Uterus (tissue), 4 donors: ENCODE results near the gene SMCO2. TPM values are rescaled to one million over a fixed set of nuclear protein-coding genes. Genes with fewer than 3 reads are reported as not detected.

Source experiments
- DNase-seq, 2 donors: peaks; one replicate each; pipeline ENCODE4 v3.0.0-alpha.2; 2019 to 2020
- H3K27ac ChIP-seq, 2 donors: fragments of 200-600 bp; sonication (generic); 1 replicate in 1 of 2; 2 replicates in 1 of 2; pipeline ENCODE4 v1.5.1; 2016 to 2018
- H3K27me3 ChIP-seq, 2 donors: fragments of 200-600 bp; sonication (generic); one replicate each; pipeline ENCODE4 v1.5.1; 2018 to 2019; ENCODE audit warnings: control low read depth in 1 of 2
- H3K36me3 ChIP-seq, 2 donors: fragments of 200-600 bp; sonication (generic); one replicate each; pipeline ENCODE4 v1.5.1; 2019; ENCODE audit warnings: control low read depth in 1 of 2
- H3K4me1 ChIP-seq, 2 donors: fragments of 200-600 bp; sonication (generic); one replicate each; pipeline ENCODE4 v1.5.1; 2018 to 2019; ENCODE audit warnings: control low read depth in 1 of 2
- H3K4me3 ChIP-seq, 2 donors: fragments of 200-600 bp; sonication (generic); 1 replicate in 1 of 2; 2 replicates in 1 of 2; pipeline ENCODE4 v1.5.1; 2018 to 2019; ENCODE audit warnings: mild to moderate bottlenecking in 1 of 2
- H3K9me3 ChIP-seq, 2 donors: fragments of 200-600 bp; sonication (generic); one replicate each; pipeline ENCODE4 v1.5.1; 2019; ENCODE audit warnings: control low read depth in 1 of 2
- POLR2A ChIP-seq, 2 donors: fragments of 450-650 bp; IDR thresholded peaks; one replicate each; pipeline ENCODE4 v1.6.1; 2016; ENCODE audit warnings: antibody characterized with exemption in 2 of 2, mild to moderate bottlenecking in 1 of 2, moderate library complexity in 1 of 2
- intact Hi-C: fragments of 100-400 bp; cut with DNase I; formaldehyde crosslinking; loops from one replicate; pipeline ENCODE4 v1.15.1; 2023; ENCODE audit warnings: low total_unique reads
- total RNA-seq, 4 donors: library from RNA; depleted of rRNA in 3 of 4; stranded (reverse); fragments of >200 nt in 3 of 4; gene quantifications; one replicate each; pipeline versions ENCODE4 v1.1.0 to v1.2.4, GENCODE V29; 2014 to 2023
- TF ChIP-seq, protein P1 (sequence below), 4 experiments: fragments of 200-600 bp in 2 of 4; fragments of 450-650 bp in 2 of 4; sonication (generic) in 2 of 4; IDR thresholded peaks; one replicate each; pipeline ENCODE4 v1.5.1; 2016 to 2019; ENCODE audit warnings: antibody characterized with exemption in 4 of 4, mild to moderate bottlenecking in 2 of 4, moderate library complexity in 1 of 4
- donor health status: DM: yes; HTN: yes; CAD: no.

SMCO2 gene
- total RNA-seq, 4 donors from 2014 or later, result not detected

DNA sequence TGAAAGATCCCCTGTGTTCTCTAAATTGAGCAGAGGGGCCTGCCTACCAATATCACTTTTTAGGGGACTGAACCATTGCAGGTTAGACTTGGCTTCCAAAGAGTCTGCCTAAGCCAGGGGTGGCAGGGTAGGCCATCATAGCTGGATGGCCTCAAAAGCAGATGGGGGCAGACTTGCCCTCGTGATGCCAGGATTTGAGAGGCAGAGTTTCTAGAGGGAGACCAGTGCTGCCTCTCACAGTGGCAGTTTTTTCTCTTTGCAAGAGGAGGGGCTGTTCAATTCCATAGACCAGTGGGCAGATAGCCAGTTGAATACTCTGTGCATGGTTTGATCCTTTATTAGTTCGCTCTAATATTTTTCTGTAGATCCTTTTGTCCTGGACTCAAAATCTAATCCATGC lies 23.8 kb upstream of the SMCO2 start:
- no peaks in the 10 kb centered on the region for H3K4me1 ChIP-seq
- H3K9me3 ChIP-seq, result no peaks in the 10 kb centered on the region
- intact Hi-C loops, result no loop called here
- H3K27ac ChIP-seq, result no peak overlapping the region
- TF ChIP-seq POLR2A (IDR thresholded peaks at IDR 0.05), result no peak
- TF ChIP-seq, protein P1, sequence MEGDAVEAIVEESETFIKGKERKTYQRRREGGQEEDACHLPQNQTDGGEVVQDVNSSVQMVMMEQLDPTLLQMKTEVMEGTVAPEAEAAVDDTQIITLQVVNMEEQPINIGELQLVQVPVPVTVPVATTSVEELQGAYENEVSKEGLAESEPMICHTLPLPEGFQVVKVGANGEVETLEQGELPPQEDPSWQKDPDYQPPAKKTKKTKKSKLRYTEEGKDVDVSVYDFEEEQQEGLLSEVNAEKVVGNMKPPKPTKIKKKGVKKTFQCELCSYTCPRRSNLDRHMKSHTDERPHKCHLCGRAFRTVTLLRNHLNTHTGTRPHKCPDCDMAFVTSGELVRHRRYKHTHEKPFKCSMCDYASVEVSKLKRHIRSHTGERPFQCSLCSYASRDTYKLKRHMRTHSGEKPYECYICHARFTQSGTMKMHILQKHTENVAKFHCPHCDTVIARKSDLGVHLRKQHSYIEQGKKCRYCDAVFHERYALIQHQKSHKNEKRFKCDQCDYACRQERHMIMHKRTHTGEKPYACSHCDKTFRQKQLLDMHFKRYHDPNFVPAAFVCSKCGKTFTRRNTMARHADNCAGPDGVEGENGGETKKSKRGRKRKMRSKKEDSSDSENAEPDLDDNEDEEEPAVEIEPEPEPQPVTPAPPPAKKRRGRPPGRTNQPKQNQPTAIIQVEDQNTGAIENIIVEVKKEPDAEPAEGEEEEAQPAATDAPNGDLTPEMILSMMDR (IDR thresholded peaks at IDR 0.05), result no peak
- no peaks in the 10 kb centered on the region for H3K27me3 ChIP-seq
- H3K36me3 ChIP-seq, result no peaks in the 10 kb centered on the region
- DNase-seq, result no peak
- H3K4me3 ChIP-seq, result no peak overlapping the region

DNA sequence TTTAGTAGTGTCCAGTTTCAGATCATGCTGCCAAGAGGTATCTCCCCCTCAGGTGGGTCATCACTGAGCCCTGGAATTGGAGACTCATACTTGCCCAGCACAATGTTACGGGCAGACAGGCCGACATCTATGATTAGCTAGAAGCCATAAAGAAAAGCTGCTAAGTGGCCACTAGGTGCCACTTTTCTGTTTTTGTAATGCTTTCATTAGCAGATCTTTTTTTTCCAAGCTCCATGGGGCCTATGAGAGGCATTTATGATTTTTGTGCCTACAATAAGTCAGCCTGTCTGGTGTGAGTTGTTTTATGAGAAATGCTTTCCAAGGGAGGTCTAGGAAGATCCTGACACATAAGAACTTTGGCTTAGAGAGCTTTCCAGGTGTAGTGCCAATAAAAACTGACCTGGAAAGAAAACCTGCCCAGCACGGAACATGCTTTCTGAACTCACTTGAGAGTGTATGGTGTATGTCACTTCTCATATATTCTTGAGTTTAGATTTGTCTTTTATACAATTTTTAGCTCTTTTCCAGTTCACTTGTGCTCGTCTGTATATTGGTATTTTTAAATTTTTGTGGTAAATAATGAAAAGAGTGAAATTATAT lies 21.8 kb upstream of the SMCO2 start:
- peak; percentile 15 to 26 for DNase-seq
- TF ChIP-seq, protein P1 (IDR thresholded peaks at IDR 0.05), result peak; percentile 42 to 59 (median 57)
- no peak for TF ChIP-seq POLR2A (IDR thresholded peaks at IDR 0.05)
- no peaks in the 10 kb centered on the region for H3K9me3 ChIP-seq
- no peak overlapping the region for H3K4me3 ChIP-seq
- no peaks in the 10 kb centered on the region for H3K4me1 ChIP-seq
- intact Hi-C loops, result no loop called here
- H3K27ac ChIP-seq, result no peak overlapping the region
- no peaks in the 10 kb centered on the region for H3K27me3 ChIP-seq
- H3K36me3 ChIP-seq, result no peaks in the 10 kb centered on the region

DNA sequence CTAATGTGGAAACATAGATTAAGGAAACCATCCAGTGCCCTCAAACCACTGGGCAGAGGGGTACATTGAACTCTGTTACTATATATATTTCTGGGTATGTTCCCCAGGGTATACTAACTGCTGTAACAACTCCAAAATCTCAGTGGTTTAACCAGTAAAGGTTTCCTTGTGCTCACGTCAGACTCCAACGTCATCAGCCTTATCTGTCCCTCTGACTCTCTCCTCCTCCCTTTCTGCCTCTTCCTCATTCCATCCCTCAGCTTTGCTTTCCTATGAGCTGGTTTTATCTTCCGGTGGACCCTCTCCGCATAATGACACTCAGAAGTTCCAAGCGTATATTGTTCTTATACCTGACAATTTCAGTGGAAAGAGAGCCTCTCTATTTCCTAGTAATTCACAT lies 21.2 kb upstream of the SMCO2 start:
- no peaks in the 10 kb centered on the region for H3K36me3 ChIP-seq
- no peaks in the 10 kb centered on the region for H3K9me3 ChIP-seq
- no peaks in the 10 kb centered on the region for H3K4me1 ChIP-seq
- no peak overlapping the region for H3K4me3 ChIP-seq
- no peaks in the 10 kb centered on the region for H3K27me3 ChIP-seq
- H3K27ac ChIP-seq, result no peak overlapping the region
- intact Hi-C loops, result no loop called here
- TF ChIP-seq, protein P1 (IDR thresholded peaks at IDR 0.05), result no peak
- TF ChIP-seq POLR2A (IDR thresholded peaks at IDR 0.05), result no peak
- no peak for DNase-seq

DNA sequence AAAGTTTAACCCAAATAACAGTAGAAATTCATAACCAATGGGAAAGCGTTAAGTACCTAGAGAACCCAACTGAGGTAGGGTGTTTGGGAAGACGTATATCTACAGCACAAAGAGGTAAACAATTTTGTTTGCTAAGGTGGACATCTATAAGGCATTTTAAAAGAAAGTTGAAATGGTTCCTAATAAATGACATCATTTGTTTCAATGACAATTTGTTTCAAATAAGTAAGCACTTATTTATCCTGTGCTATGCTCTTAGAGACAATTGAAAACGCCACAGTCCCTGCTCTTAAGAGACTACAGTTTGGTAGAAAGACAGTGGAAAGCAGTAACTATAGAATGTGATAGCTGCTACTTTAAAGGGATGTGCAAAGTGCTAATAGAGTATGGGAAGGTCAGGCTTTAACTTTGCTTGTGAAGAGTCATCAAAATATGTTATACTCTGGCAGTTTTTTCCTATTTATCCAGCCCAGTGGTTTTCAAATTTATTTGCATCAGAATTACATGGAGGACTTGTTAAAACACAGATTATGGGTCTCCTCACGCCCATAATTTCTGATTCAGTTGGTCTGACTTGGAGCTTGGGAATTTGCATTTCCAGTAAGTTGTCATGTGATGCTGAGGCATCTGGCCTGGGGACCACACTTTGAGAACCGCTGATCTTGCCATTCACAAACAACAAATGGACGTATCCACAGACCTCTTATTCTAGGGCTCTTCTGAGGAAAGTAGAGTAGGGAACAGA lies 19.6 kb upstream of the SMCO2 start:
- Histone ChIP-seq H3K9me3 (no peaks in the 10 kb centered on the region), H3K27ac (no peak overlapping the region), H3K4me1 (no peaks in the 10 kb centered on the region), H3K4me3 (no peak overlapping the region), H3K27me3 (no peaks in the 10 kb centered on the region), H3K36me3 (no peaks in the 10 kb centered on the region)
- DNase-seq, result no peak
- intact Hi-C loops, result no loop called here
- TF ChIP-seq, protein P1 (IDR thresholded peaks at IDR 0.05), result no peak
- no peak for TF ChIP-seq POLR2A (IDR thresholded peaks at IDR 0.05)

DNA sequence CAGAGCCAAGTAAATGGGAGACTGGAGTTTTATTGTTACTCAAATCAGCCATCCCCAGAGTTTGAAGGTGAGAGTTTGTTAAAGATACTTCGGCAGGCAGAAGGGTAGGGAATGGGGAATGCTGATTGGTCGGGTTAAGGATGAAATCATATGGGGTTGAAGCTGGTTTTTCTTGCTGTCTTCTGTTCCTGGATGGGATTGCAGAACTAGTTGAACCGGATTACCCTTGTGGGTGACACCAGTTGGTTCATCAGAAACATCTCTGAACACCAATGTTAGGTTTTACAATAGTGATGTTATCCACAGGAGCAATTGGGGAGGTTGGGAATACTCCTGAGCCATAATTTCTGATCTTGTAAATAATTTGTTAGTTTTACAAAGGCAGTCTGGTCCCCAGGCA lies 18.7 kb upstream of the SMCO2 start:
- Histone ChIP-seq H3K27me3 (no peaks in the 10 kb centered on the region), H3K4me1 (no peaks in the 10 kb centered on the region), H3K36me3 (no peaks in the 10 kb centered on the region), H3K4me3 (no peak overlapping the region), H3K9me3 (no peaks in the 10 kb centered on the region), H3K27ac (no peak overlapping the region)
- intact Hi-C loops, result no loop called here
- TF ChIP-seq, protein P1 (IDR thresholded peaks at IDR 0.05), result no peak
- TF ChIP-seq POLR2A (IDR thresholded peaks at IDR 0.05), result no peak
- DNase-seq, result no peak
